ENCODE data around the gene ZNF488. TPM values are rescaled to one million over a fixed set of nuclear protein-coding genes. Genes with fewer than 3 reads are reported as not detected.

Gene ZNF488
- polyA plus RNA-seq, 2 of the 4 experiments (the other 2 are of a cell fraction) = 4.0 to 8.3 TPM

GRCh38 chr10:47317251-47317650, 66.8 kb downstream of the ZNF488 start:
- H3K4me1 ChIP-seq = no peaks in the 10 kb centered on the region
- DNase-seq (ENCODE audit: low read depth in 1 of 2, low spot score in 1 of 2) = no peak
- no peaks in the 10 kb centered on the region for H3K9me3 ChIP-seq
- no peak overlapping the region for H3K27ac ChIP-seq
- ChIA-PET CTCF (interaction anchor here (2.3 kb wide), 1 partner anchor 292 kb away, joined by 13 read pairs; no protein-coding TSS in a partner anchor), POLR2A (no interaction called here)
- no peak for TF ChIP-seq EHMT2 (IDR thresholded peaks at IDR 0.05; ENCODE audit: low read depth)
- no peak for TF ChIP-seq JUN (IDR thresholded peaks at IDR 0.05)
- no peak for TF ChIP-seq PBX3 (IDR thresholded peaks at IDR 0.05)
- TF ChIP-seq MAFK (IDR thresholded peaks at IDR 0.05; ENCODE audit: partially characterized antibody) = no peak
- no peak for TF ChIP-seq CBX2 (IDR thresholded peaks at IDR 0.05; ENCODE audit: borderline replicate concordance, low read depth)
- TF ChIP-seq MAX (IDR thresholded peaks at IDR 0.05) = no peak
- TF ChIP-seq ZSCAN20 (CRISPR knock-in tag; IDR thresholded peaks at IDR 0.05) = no peak
- TF ChIP-seq MAZ (IDR thresholded peaks at IDR 0.05; ENCODE audit: borderline replicate concordance, low read depth, low read length) = no peak
- no peak for TF ChIP-seq HOXB13 (CRISPR knock-in tag; IDR thresholded peaks at IDR 0.05; ENCODE audit: low read depth)
- TF ChIP-seq ATOH8 (CRISPR knock-in tag; IDR thresholded peaks at IDR 0.05; ENCODE audit: low read depth) = no peak
- no peak for TF ChIP-seq NPAS2 (CRISPR knock-in tag; IDR thresholded peaks at IDR 0.05; ENCODE audit: borderline replicate concordance)
- TF ChIP-seq MYC (IDR thresholded peaks at IDR 0.05; ENCODE audit: borderline replicate concordance, low read length) = no peak
- 36% methylated on average over 4 of the region's 4 CpGs for WGBS (ENCODE audit: missing lambda C conversion rate)
- FAIRE-seq = no peak
- no peak overlapping the region for H3K4me2 ChIP-seq
- H3K4me3 ChIP-seq = no peak overlapping the region
- ATAC-seq = no peak

GRCh38 chr10:47316131-47316530, 68.0 kb downstream of the ZNF488 start:
- no peak overlapping the region for H3K4me3 ChIP-seq
- DNase-seq (ENCODE audit: low read depth in 1 of 2, low spot score in 1 of 2) (no peak), FAIRE-seq (no peak), ATAC-seq (no peak)
- CTCF ChIA-PET = interaction anchor here (0.8 to 8.2 kb wide), 3 partner anchors 272 to 290 kb away, joined by 3 to 213 read pairs (median 131); no protein-coding TSS in a partner anchor
- POLR2A ChIA-PET = no interaction called here
- TF ChIP-seq TP53 (CRISPR knock-in tag; IDR thresholded peaks at IDR 0.05) = no peak
- TF ChIP-seq REST (IDR thresholded peaks at IDR 0.05) = no peak
- TF ChIP-seq PHF8 (IDR thresholded peaks at IDR 0.05; ENCODE audit: borderline replicate concordance, low read depth) = no peak
- TF ChIP-seq BCL3 (IDR thresholded peaks at IDR 0.05) = no peak
- no peak for TF ChIP-seq JUNB (IDR thresholded peaks at IDR 0.05)
- no peak for TF ChIP-seq CEBPB (IDR thresholded peaks at IDR 0.05)
- no peak for TF ChIP-seq EHMT2 (IDR thresholded peaks at IDR 0.05; ENCODE audit: low read depth)
- TF ChIP-seq JUN (IDR thresholded peaks at IDR 0.05) = no peak
- TF ChIP-seq ELK1 (IDR thresholded peaks at IDR 0.05; ENCODE audit: low read depth, low read length) = no peak
- no peak for TF ChIP-seq EHF (CRISPR knock-in tag; IDR thresholded peaks at IDR 0.05)
- TF ChIP-seq RFX5 (IDR thresholded peaks at IDR 0.05) = no peak
- TF ChIP-seq RAD21 (conservative IDR thresholded peaks at IDR 0.05 in 1 of 2, IDR thresholded peaks at IDR 0.05 in 1 of 2) = no peak
- no peak for TF ChIP-seq ZSCAN20 (CRISPR knock-in tag; IDR thresholded peaks at IDR 0.05)
- TF ChIP-seq HDAC2 (IDR thresholded peaks at IDR 0.05) = no peak
- no peak for TF ChIP-seq USF2 (IDR thresholded peaks at IDR 0.05)
- no peaks in the 10 kb centered on the region for H3K9me3 ChIP-seq
- 66% methylated on average over 5 of the region's 5 CpGs for WGBS (ENCODE audit: missing lambda C conversion rate)
- H3K4me2 ChIP-seq = no peak overlapping the region
- no peaks in the 10 kb centered on the region for H3K4me1 ChIP-seq
- H3K27ac ChIP-seq = no peak overlapping the region

Data from A549 (cell line).